ENCODE data around the gene BRPF1. TPM values are rescaled to one million over a fixed set of nuclear protein-coding genes. Genes with fewer than 3 reads are reported as not detected.
"Not testable (repeated sequence)": the region's sequence is repeated elsewhere in the genome, so short reads cannot be mapped to it uniquely, and the experiment has no call there.

Gene BRPF1
- total RNA-seq, 1 donor from 2014 or later = 34.2 TPM

- Mint-ChIP-seq H3K27ac (no peak overlapping the region), H3K4me3 (ENCODE audit: low read depth) (no peak overlapping the region), H3K4me1 (ENCODE audit: low read depth) (peaks cover 35% of the 10 kb centered on the region), H3K36me3 (ENCODE audit: low read depth) (peaks cover 55% of the 10 kb centered on the region), H3K27me3 (ENCODE audit: low read depth) (no peaks in the 10 kb centered on the region), H3K9me3 (no peaks in the 10 kb centered on the region)
- intact Hi-C loops (cut with micrococcal nuclease) = loop anchor here (5.0 kb wide), 1 partner anchor 41 kb away; no protein-coding TSS in a partner anchor
- no peak for DNase-seq (ENCODE audit: low spot score)
Measured at GRCh38 chr3:9765865-9766264, 34.3 kb downstream of the BRPF1 start.

GRCh38 chr3:9767418-9767817 lies 35.9 kb downstream of the BRPF1 start:
- no peak for DNase-seq (ENCODE audit: low spot score)
- Mint-ChIP-seq H3K4me3 (ENCODE audit: low read depth) (peak overlapping the region; percentile 19), H3K4me1 (ENCODE audit: low read depth) (peaks cover 36% of the 10 kb centered on the region), H3K27me3 (ENCODE audit: low read depth) (no peaks in the 10 kb centered on the region), H3K9me3 (no peaks in the 10 kb centered on the region), H3K36me3 (ENCODE audit: low read depth) (peaks cover 41% of the 10 kb centered on the region), H3K27ac (peak overlapping the region; percentile 18)
- intact Hi-C loops (cut with micrococcal nuclease) = loop anchor here (5.0 kb wide), 1 partner anchor 40 kb away; no protein-coding TSS in a partner anchor

- peak overlapping the region; percentile 82 for H3K4me3 Mint-ChIP-seq (ENCODE audit: low read depth)
- intact Hi-C loops (cut with micrococcal nuclease) = loop anchor here (2.0 to 5.0 kb wide), 2 partner anchors 17 to 39 kb away; no protein-coding TSS in a partner anchor
- H3K4me1 Mint-ChIP-seq (ENCODE audit: low read depth) = peaks cover 36% of the 10 kb centered on the region
- no peaks in the 10 kb centered on the region for H3K27me3 Mint-ChIP-seq (ENCODE audit: low read depth)
- peak overlapping the region; percentile 1 for H3K27ac Mint-ChIP-seq
- DNase-seq (ENCODE audit: low spot score) = no peak
- peaks cover 34% of the 10 kb centered on the region for H3K36me3 Mint-ChIP-seq (ENCODE audit: low read depth)
- H3K9me3 Mint-ChIP-seq = no peaks in the 10 kb centered on the region
Measured at GRCh38 chr3:9768141-9768775, 36.7 kb downstream of the BRPF1 start.

- Mint-ChIP-seq H3K27ac (peak overlapping the region; percentile 65), H3K4me1 (ENCODE audit: low read depth) (peaks cover 36% of the 10 kb centered on the region), H3K27me3 (ENCODE audit: low read depth) (no peaks in the 10 kb centered on the region), H3K4me3 (ENCODE audit: low read depth) (peak overlapping the region; percentile 82), H3K36me3 (ENCODE audit: low read depth) (peaks cover 32% of the 10 kb centered on the region), H3K9me3 (no peaks in the 10 kb centered on the region)
- no peak for DNase-seq (ENCODE audit: low spot score)
- intact Hi-C loops (cut with micrococcal nuclease) = loop anchor here (1.0 to 5.0 kb wide), 4 partner anchors 9 to 38 kb away; partner anchors contain the start of gene TADA3
Measured at GRCh38 chr3:9769012-9769411, 37.5 kb downstream of the BRPF1 start.

GRCh38 chr3:9769426-9770275 lies 38.1 kb downstream of the BRPF1 start, which contains the start of gene CAMK1:
Gene CAMK1 (minus strand): TSS chr3:9769947. CDS start chr3:9767749, 2,198 bp downstream.
- Mint-ChIP-seq H3K4me3 (ENCODE audit: low read depth) (peak within 1 kb of the TSS; percentile 82), H3K9me3 (no peaks in the 10 kb centered on the region), H3K4me1 (ENCODE audit: low read depth) (peaks cover 36% of the 10 kb centered on the region), H3K36me3 (ENCODE audit: low read depth) (peaks cover 31% of the 10 kb centered on the region), H3K27me3 (ENCODE audit: low read depth) (no peaks in the 10 kb centered on the region), H3K27ac (peak within 1 kb of the TSS; percentile 65)
- intact Hi-C loops (cut with micrococcal nuclease) = loop anchor here (1.0 to 5.0 kb wide), 4 partner anchors 9 to 38 kb away; partner anchors contain the start of gene TADA3
- DNase-seq (ENCODE audit: low spot score) = peak; percentile 70

- Mint-ChIP-seq H3K36me3 (ENCODE audit: low read depth) (peaks cover 26% of the 10 kb centered on the region), H3K27me3 (ENCODE audit: low read depth) (no peaks in the 10 kb centered on the region), H3K4me3 (ENCODE audit: low read depth) (peak overlapping the region; percentile 82), H3K9me3 (no peaks in the 10 kb centered on the region), H3K4me1 (ENCODE audit: low read depth) (peaks cover 35% of the 10 kb centered on the region), H3K27ac (peak overlapping the region; percentile 30)
- DNase-seq (ENCODE audit: low spot score) = no peak
- intact Hi-C loops (cut with micrococcal nuclease) = no loop called here
Measured at GRCh38 chr3:9770276-9770812, 38.8 kb downstream of the BRPF1 start.

GRCh38 chr3:9771007-9771406 lies 39.5 kb downstream of the BRPF1 start:
- H3K27me3 Mint-ChIP-seq (ENCODE audit: low read depth); intact Hi-C loops (cut with micrococcal nuclease); DNase-seq (ENCODE audit: low spot score); H3K9me3 Mint-ChIP-seq: not testable (repeated sequence)
- peak overlapping the region; percentile 82 for H3K4me3 Mint-ChIP-seq (ENCODE audit: low read depth)
- H3K36me3 Mint-ChIP-seq (ENCODE audit: low read depth) = peaks cover 21% of the 10 kb centered on the region
- peaks cover 36% of the 10 kb centered on the region for H3K4me1 Mint-ChIP-seq (ENCODE audit: low read depth)
- H3K27ac Mint-ChIP-seq = peak overlapping the region; percentile 39

- no peak for DNase-seq (ENCODE audit: low spot score)
- H3K36me3 Mint-ChIP-seq (ENCODE audit: low read depth) = peaks cover 30% of the 10 kb centered on the region
- no peak overlapping the region for H3K4me3 Mint-ChIP-seq (ENCODE audit: low read depth)
- peaks cover 51% of the 10 kb centered on the region for H3K4me1 Mint-ChIP-seq (ENCODE audit: low read depth)
- H3K27me3 Mint-ChIP-seq (ENCODE audit: low read depth) = no peaks in the 10 kb centered on the region
- intact Hi-C loops (cut with micrococcal nuclease) = no loop called here
- peak overlapping the region; percentile 98 for H3K27ac Mint-ChIP-seq
- H3K9me3 Mint-ChIP-seq = no peaks in the 10 kb centered on the region
Measured at GRCh38 chr3:9776896-9777693, 45.6 kb downstream of the BRPF1 start.

- peak overlapping the region; percentile 51 for H3K4me3 Mint-ChIP-seq (ENCODE audit: low read depth)
- no peaks in the 10 kb centered on the region for H3K27me3 Mint-ChIP-seq (ENCODE audit: low read depth)
- peaks cover 55% of the 10 kb centered on the region for H3K4me1 Mint-ChIP-seq (ENCODE audit: low read depth)
- peak overlapping the region; percentile 98 for H3K27ac Mint-ChIP-seq
- no peaks in the 10 kb centered on the region for H3K9me3 Mint-ChIP-seq
- intact Hi-C loops (cut with micrococcal nuclease) = loop anchor here (1.0 to 2.0 kb wide), 5 partner anchors 8 to 47 kb away; partner anchors contain the start of genes BRPF1, CAMK1 and TADA3
- peaks cover 35% of the 10 kb centered on the region for H3K36me3 Mint-ChIP-seq (ENCODE audit: low read depth)
- DNase-seq (ENCODE audit: low spot score) = no peak
Measured at GRCh38 chr3:9777694-9778021, 46.1 kb downstream of the BRPF1 start.

- Mint-ChIP-seq H3K9me3 (no peaks in the 10 kb centered on the region), H3K27me3 (ENCODE audit: low read depth) (no peaks in the 10 kb centered on the region), H3K27ac (peak overlapping the region; percentile 98), H3K4me1 (ENCODE audit: low read depth) (peaks cover 58% of the 10 kb centered on the region), H3K36me3 (ENCODE audit: low read depth) (peaks cover 40% of the 10 kb centered on the region), H3K4me3 (ENCODE audit: low read depth) (peak overlapping the region; percentile 51)
- DNase-seq (ENCODE audit: low spot score) = no peak
- intact Hi-C loops (cut with micrococcal nuclease) = loop anchor here (1.0 to 2.0 kb wide), 5 partner anchors 9 to 48 kb away; partner anchors contain the start of genes BRPF1, CAMK1 and TADA3
Measured at GRCh38 chr3:9778143-9779074, 46.9 kb downstream of the BRPF1 start.

GRCh38 chr3:9779075-9779593 lies 47.6 kb downstream of the BRPF1 start:
- peaks cover 45% of the 10 kb centered on the region for H3K36me3 Mint-ChIP-seq (ENCODE audit: low read depth)
- peak overlapping the region; percentile 98 for H3K27ac Mint-ChIP-seq
- no peaks in the 10 kb centered on the region for H3K27me3 Mint-ChIP-seq (ENCODE audit: low read depth)
- intact Hi-C loops (cut with micrococcal nuclease) = loop anchor here (2.0 kb wide), 2 partner anchors 28 to 48 kb away; partner anchors contain the start of gene BRPF1
- peaks cover 58% of the 10 kb centered on the region for H3K4me1 Mint-ChIP-seq (ENCODE audit: low read depth)
- no peaks in the 10 kb centered on the region for H3K9me3 Mint-ChIP-seq
- H3K4me3 Mint-ChIP-seq (ENCODE audit: low read depth) = peak overlapping the region; percentile 28
- DNase-seq (ENCODE audit: low spot score) = no peak
